GM23338 (cell line): Measurements from ENCODE around the gene JMJD1C. TPM values are rescaled to one million over a fixed set of nuclear protein-coding genes. Genes with fewer than 3 reads are reported as not detected.

ENCODE experiments used
- ATAC-seq: fragments of 200-7000 bp; cut with Tn5 transposase; 3 replicates; pipeline ENCODE4 v1.9.1; 2020
- DNase-seq: peaks from one replicate; pipeline ENCODE4 v3.0.0-alpha.2; 2015; ENCODE audit warnings: low spot score
- H2AFZ ChIP-seq: fragments of 200-600 bp; sonication (generic); 2 replicates; pipeline ENCODE4 v1.8.0; 2016; ENCODE audit warnings: antibody characterized with exemption, mild to moderate bottlenecking, moderate library complexity
- H3F3A ChIP-seq: fragments of 200-600 bp; sonication (generic); replicated peaks from 2 replicates; pipeline ENCODE4 v1.8.0; 2017; ENCODE audit warnings: antibody characterized with exemption, mixed run types, low read depth
- H3K27ac ChIP-seq: fragments of 200-600 bp; sonication (generic); 2 replicates; pipeline ENCODE4 v1.6.1; 2016; ENCODE audit warnings: low read depth
- H3K27me3 ChIP-seq: fragments of 200-600 bp; sonication (generic); 2 replicates; pipeline ENCODE4 v1.8.0; 2016; ENCODE audit warnings: mild to moderate bottlenecking, mixed run types, moderate library complexity; ENCODE audit not compliant: insufficient read depth
- H3K36me3 ChIP-seq: fragments of 200-600 bp; sonication (generic); 2 replicates; pipeline ENCODE4 v1.8.0; 2016; ENCODE audit warnings: mild to moderate bottlenecking; ENCODE audit not compliant: insufficient read depth
- H3K4me1 ChIP-seq: fragments of 200-600 bp; sonication (generic); 2 replicates; pipeline ENCODE4 v1.8.0; 2016; ENCODE audit warnings: mild to moderate bottlenecking, moderate library complexity; ENCODE audit not compliant: insufficient read depth
- H3K4me2 ChIP-seq: fragments of 200-600 bp; sonication (generic); 2 replicates; pipeline ENCODE4 v1.7.1; 2017; ENCODE audit warnings: mixed run types
- H3K4me3 ChIP-seq: fragments of 200-600 bp; sonication (generic); 2 replicates; pipeline ENCODE4 v1.6.1; 2016; ENCODE audit warnings: mixed run types
- H3K79me2 ChIP-seq: fragments of 200-600 bp; sonication (generic); replicated peaks from 2 replicates; pipeline ENCODE4 v1.8.0; 2017; ENCODE audit warnings: mild to moderate bottlenecking; ENCODE audit not compliant: insufficient read depth
- H3K9me2 ChIP-seq: fragments of 200-600 bp; sonication (generic); 2 replicates; pipeline ENCODE4 v1.8.0; 2017; ENCODE audit not compliant: insufficient read depth
- H4K20me1 ChIP-seq: fragments of 200-600 bp; sonication (generic); replicated peaks from 2 replicates; pipeline ENCODE4 v1.8.0; 2017; ENCODE audit warnings: mild to moderate bottlenecking; ENCODE audit not compliant: insufficient read depth
- H3K27ac Mint-ChIP-seq: 2 replicates; pipeline ENCODE4 v1.8.0; 2020; ENCODE audit warnings: inconsistent platforms, mild to moderate bottlenecking, moderate library complexity, mixed read lengths
- H3K27me3 Mint-ChIP-seq: 3 replicates; pipeline ENCODE4 v1.8.0; 2022; ENCODE audit warnings: low read depth, mild to moderate bottlenecking, moderate library complexity, mixed read lengths, inconsistent platforms; ENCODE audit not compliant: insufficient read depth, poor library complexity
- H3K36me3 Mint-ChIP-seq: 3 replicates; pipeline ENCODE4 v1.8.0; 2021; ENCODE audit warnings: low read depth, mild to moderate bottlenecking, inconsistent platforms, moderate library complexity, mixed read lengths
- H3K4me1 Mint-ChIP-seq: 3 replicates; pipeline ENCODE4 v1.8.0; 2020; ENCODE audit warnings: mild to moderate bottlenecking, inconsistent platforms, mixed read lengths
- H3K4me3 Mint-ChIP-seq: 3 replicates; pipeline ENCODE4 v1.8.0; 2021; ENCODE audit warnings: moderate library complexity, mild to moderate bottlenecking, inconsistent platforms, mixed read lengths
- H3K9me3 Mint-ChIP-seq: 3 replicates; pipeline ENCODE4 v1.8.0; 2020; ENCODE audit warnings: moderate library complexity, mild to moderate bottlenecking, inconsistent platforms, mixed read lengths
- CREB1 ChIP-seq: fragments of 250-450 bp; sonication (Bioruptor Pico); IDR thresholded peaks from 2 replicates; pipeline ENCODE4 v1.5.0; 2020; ENCODE audit warnings: low read depth, mild to moderate bottlenecking, moderate library complexity
- ETS1 ChIP-seq: IDR thresholded peaks from 2 replicates; pipeline ENCODE4 v1.6.1; 2016; ENCODE audit warnings: antibody characterized with exemption
- POLR2AphosphoS5 ChIP-seq: IDR thresholded peaks from 2 replicates; pipeline ENCODE4 v1.6.1; 2016; ENCODE audit warnings: antibody characterized with exemption, low read depth
- STAT1 ChIP-seq: IDR thresholded peaks from one replicate; pipeline ENCODE4 v1.6.1; 2016; ENCODE audit warnings: antibody characterized with exemption; ENCODE audit not compliant: unreplicated experiment
- ZNF114 ChIP-seq: fragments of 250-450 bp; sonication (Bioruptor Pico); IDR thresholded peaks from 2 replicates; pipeline ENCODE4 v1.5.0; 2020; ENCODE audit warnings: mild to moderate bottlenecking, moderate library complexity
- ZNF331 ChIP-seq: fragments of 250-450 bp; sonication (Bioruptor Pico); IDR thresholded peaks from 2 replicates; pipeline ENCODE4 v1.5.0; 2020; ENCODE audit warnings: low read depth, mild to moderate bottlenecking, moderate library complexity
- ZNF462 ChIP-seq: fragments of 250-450 bp; sonication (Bioruptor Pico); IDR thresholded peaks from 2 replicates; pipeline ENCODE4 v1.5.0; 2020; ENCODE audit warnings: mild to moderate bottlenecking, moderate library complexity
- polyA plus RNA-seq: library from polyadenylated mRNA; unstranded; fragments of >200 nt; fragmentation: Nextera tagmentation; extraction: Ambion mirVana; gene quantifications from 2 replicates; pipeline ENCODE4 v1.2.1, GENCODE V29; 2016
- total RNA-seq: library from RNA; depleted of rRNA; stranded (reverse); fragments of >200 nt; shearing (Covaris generic); gene quantifications from 2 replicates; pipeline ENCODE4 v1.2.3, GENCODE V29; 2014

Gene JMJD1C
- total and polyA plus RNA-seq, 2 experiments from 2014 or later, result 333 to 435 TPM

- TF ChIP-seq ZNF462 (no peak), ETS1 (no peak)
These were observed 183.8 kb downstream of the JMJD1C start (continued) for GRCh38 chr10:63281967-63282366.

GRCh38 chr10:63280386-63280785, 185.4 kb downstream of the JMJD1C start:
- no peak overlapping the region for H3K4me3 ChIP-seq
- H3K79me2 ChIP-seq, result peaks cover 46% of the 10 kb centered on the region
- Mint-ChIP-seq H3K9me3 (no peaks in the 10 kb centered on the region), H3K4me3 (no peak overlapping the region), H3K27ac (no peak overlapping the region), H3K27me3 (no peaks in the 10 kb centered on the region), H3K36me3 (no peaks in the 10 kb centered on the region), H3K4me1 (peaks cover 7% of the 10 kb centered on the region)
- H3F3A ChIP-seq, result no peaks in the 10 kb centered on the region
- H3K9me2 ChIP-seq, result no peaks in the 10 kb centered on the region
- no peaks in the 10 kb centered on the region for H4K20me1 ChIP-seq
- no peak overlapping the region for H2AFZ ChIP-seq
- no peak overlapping the region for H3K27ac ChIP-seq
- no peaks in the 10 kb centered on the region for H3K27me3 ChIP-seq
- ATAC-seq, result no peak
- no peak for DNase-seq
- H3K4me1 ChIP-seq, result peaks cover 4% of the 10 kb centered on the region; the same call in 1 of the 2 replicates
- H3K36me3 ChIP-seq, result no peaks in the 10 kb centered on the region
- no peak overlapping the region for H3K4me2 ChIP-seq
- TF ChIP-seq STAT1, result no peak
- TF ChIP-seq ZNF331 (CRISPR knock-in tag), result no peak
- no peak for TF ChIP-seq POLR2AphosphoS5
- no peak for TF ChIP-seq ZNF462
- no peak for TF ChIP-seq CREB1 (CRISPR knock-in tag)
- no peak for TF ChIP-seq ZNF114 (CRISPR knock-in tag)
